Activated CD8-positive, alpha-beta memory T cell treated with anti-CD3 and anti-CD28 coated beads, Interleukin-2, amount 10 ng/mL, durations not matched to agents 7 days and 5 days (primary cell): ENCODE measurements around the gene DYNLT4. TPM values are rescaled to one million over a fixed set of nuclear protein-coding genes. Genes with fewer than 3 reads are reported as not detected.
"Not testable (repeated sequence)": the region's sequence is repeated elsewhere in the genome, so short reads cannot be mapped to it uniquely, and the experiment has no call there.

Experiments used
- ATAC-seq: fragments of 150-1000 bp; cut with Tn5 transposase; one replicate; pipeline ENCODE4 v1.10.0; 2021; ENCODE audit warnings: moderate library complexity
- CTCF ChIA-PET: fragments of 350-600 bp; sonication (Branson Sonifier 250); formaldehyde crosslinking; loops from one replicate; lab custom pipeline; 2021; ENCODE audit warnings: antibody characterized with exemption; lab: Charles Lee
- DNase-seq: peaks from one replicate; pipeline ENCODE4 v3.0.0-alpha.2; 2020
- H3K27ac Mint-ChIP-seq: one replicate; pipeline ENCODE4 v1.8.0; 2021; ENCODE audit warnings: mild to moderate bottlenecking, mixed read lengths
- H3K27me3 Mint-ChIP-seq: one replicate; pipeline ENCODE4 v1.8.0; 2021; ENCODE audit warnings: mixed read lengths
- H3K36me3 Mint-ChIP-seq: one replicate; pipeline ENCODE4 v1.8.0; 2021; ENCODE audit warnings: mild to moderate bottlenecking, mixed read lengths
- H3K4me1 Mint-ChIP-seq: one replicate; pipeline ENCODE4 v1.8.0; 2021; ENCODE audit warnings: mixed read lengths
- H3K4me3 Mint-ChIP-seq: one replicate; pipeline ENCODE4 v1.8.0; 2021; ENCODE audit warnings: mild to moderate bottlenecking, moderate library complexity, mixed read lengths
- H3K9me3 Mint-ChIP-seq: one replicate; pipeline ENCODE4 v1.8.0; 2022; ENCODE audit warnings: low read depth, mixed read lengths
- total RNA-seq, 2 experiments: library from RNA; stranded (reverse); gene quantifications; one replicate each; pipeline ENCODE4 v1.2.3, GENCODE V29; 2021

Gene DYNLT4
- total RNA-seq, 2 experiments from 2014 or later: 0.40 to 1.3 TPM

GRCh38 chr1:44838294-44838693 lies 31.1 kb upstream of the DYNLT4 start:
- H3K36me3 Mint-ChIP-seq, H3K4me3 Mint-ChIP-seq, H3K27ac Mint-ChIP-seq, DNase-seq, H3K9me3 Mint-ChIP-seq, ATAC-seq: not testable (repeated sequence)
- CTCF ChIA-PET: interaction anchor here (0.7 to 4.4 kb wide), 3 partner anchors 17 to 173 kb away, joined by 3 to 28 read pairs (median 4); partner anchors contain the start of genes HECTD3, PLK3 and UROD
- Mint-ChIP-seq H3K4me1 (peaks cover 13% of the 10 kb centered on the region), H3K27me3 (peaks cover 12% of the 10 kb centered on the region)

GRCh38 chr1:44835738-44836675 lies 28.9 kb upstream of the DYNLT4 start:
- H3K27me3 Mint-ChIP-seq: no peaks in the 10 kb centered on the region
- no peaks in the 10 kb centered on the region for H3K9me3 Mint-ChIP-seq
- H3K27ac Mint-ChIP-seq: peak overlapping the region; percentile 47
- H3K4me1 Mint-ChIP-seq: peaks cover 9% of the 10 kb centered on the region
- CTCF ChIA-PET: interaction anchor here (0.6 to 4.4 kb wide), 31 partner anchors 8 to 747 kb away, joined by 3 to 28 read pairs (median 4); partner anchors contain the start of genes EIF2B3, HECTD3, MUTYH and PLK3
- H3K36me3 Mint-ChIP-seq: no peaks in the 10 kb centered on the region
- DNase-seq: peak; percentile 94
- peak; percentile 97 for ATAC-seq
- no peak overlapping the region for H3K4me3 Mint-ChIP-seq

- no peaks in the 10 kb centered on the region for H3K27me3 Mint-ChIP-seq
- DNase-seq: no peak
- CTCF ChIA-PET: interaction anchor here (1.5 to 4.4 kb wide), 3 partner anchors 13 to 177 kb away, joined by 3 to 28 read pairs (median 19); partner anchors contain the start of genes HECTD3 and UROD
Observed at GRCh38 chr1:44834328-44834727, 27.2 kb upstream of the DYNLT4 start.

GRCh38 chr1:44832056-44832705 lies 25.0 kb upstream of the DYNLT4 start:
- H3K36me3 Mint-ChIP-seq: no peaks in the 10 kb centered on the region
- CTCF ChIA-PET: interaction anchor here (0.6 to 1.9 kb wide), 2 partner anchors 80 to 179 kb away, joined by 3 to 6 read pairs; partner anchors contain the start of gene HECTD3
- ATAC-seq (no peak), DNase-seq (no peak)
- no peak overlapping the region for H3K27ac Mint-ChIP-seq
- peaks cover 9% of the 10 kb centered on the region for H3K4me1 Mint-ChIP-seq
- no peak overlapping the region for H3K4me3 Mint-ChIP-seq
- H3K9me3 Mint-ChIP-seq: no peaks in the 10 kb centered on the region
- no peaks in the 10 kb centered on the region for H3K27me3 Mint-ChIP-seq

More at GRCh38 chr1:44834328-44834727, 27.2 kb upstream of the DYNLT4 start:
- Mint-ChIP-seq H3K4me1 (peaks cover 9% of the 10 kb centered on the region), H3K4me3 (no peak overlapping the region), H3K27ac (no peak overlapping the region), H3K36me3 (no peaks in the 10 kb centered on the region), H3K9me3 (no peaks in the 10 kb centered on the region)
- no peak for ATAC-seq

GRCh38 chr1:44831516-44831915 lies 24.4 kb upstream of the DYNLT4 start:
- H3K27me3 Mint-ChIP-seq: no peaks in the 10 kb centered on the region
- H3K9me3 Mint-ChIP-seq: no peaks in the 10 kb centered on the region
- CTCF ChIA-PET: interaction anchor here (1.9 kb wide), 2 partner anchors 31 to 179 kb away, joined by 6 to 7 read pairs; partner anchors contain the start of genes HECTD3 and PLK3
- H3K4me1 Mint-ChIP-seq: peaks cover 7% of the 10 kb centered on the region
- no peak overlapping the region for H3K27ac Mint-ChIP-seq
- DNase-seq (no peak), ATAC-seq (no peak)
- no peaks in the 10 kb centered on the region for H3K36me3 Mint-ChIP-seq
- H3K4me3 Mint-ChIP-seq: no peak overlapping the region

GRCh38 chr1:44830900-44831304 lies 23.8 kb upstream of the DYNLT4 start:
- no peak overlapping the region for H3K4me3 Mint-ChIP-seq
- no peaks in the 10 kb centered on the region for H3K36me3 Mint-ChIP-seq
- H3K4me1 Mint-ChIP-seq: peaks cover 4% of the 10 kb centered on the region
- ATAC-seq (no peak), DNase-seq (no peak)
- CTCF ChIA-PET: interaction anchor here (1.9 kb wide), 2 partner anchors 31 to 180 kb away, joined by 6 to 7 read pairs; partner anchors contain the start of genes HECTD3 and PLK3
- no peak overlapping the region for H3K27ac Mint-ChIP-seq
- no peaks in the 10 kb centered on the region for H3K27me3 Mint-ChIP-seq
- no peaks in the 10 kb centered on the region for H3K9me3 Mint-ChIP-seq

GRCh38 chr1:44829506-44830384 lies 22.6 kb upstream of the DYNLT4 start:
- Mint-ChIP-seq H3K4me3 (no peak overlapping the region), H3K9me3 (no peaks in the 10 kb centered on the region), H3K36me3 (no peaks in the 10 kb centered on the region), H3K4me1 (no peaks in the 10 kb centered on the region), H3K27me3 (no peaks in the 10 kb centered on the region), H3K27ac (no peak overlapping the region)
- DNase-seq (no peak), ATAC-seq (no peak)
- CTCF ChIA-PET: interaction anchor here (1.4 to 1.9 kb wide), 2 partner anchors 13 to 29 kb away, joined by 3 to 7 read pairs; partner anchors contain the start of genes PLK3 and PTCH2

GRCh38 chr1:44828841-44829440 lies 21.8 kb upstream of the DYNLT4 start:
- no peaks in the 10 kb centered on the region for H3K27me3 Mint-ChIP-seq
- no peaks in the 10 kb centered on the region for H3K9me3 Mint-ChIP-seq
- CTCF ChIA-PET: interaction anchor here (1.4 kb wide), 1 partner anchor 14 kb away, joined by 3 read pairs; the partner anchor contains the start of gene PTCH2

GRCh38 chr1:44828003-44828651 lies 21.0 kb upstream of the DYNLT4 start:
- ATAC-seq: no peak
- Mint-ChIP-seq H3K4me3 (no peak overlapping the region), H3K27ac (no peak overlapping the region), H3K36me3 (no peaks in the 10 kb centered on the region), H3K27me3 (no peaks in the 10 kb centered on the region), H3K9me3 (no peaks in the 10 kb centered on the region), H3K4me1 (no peaks in the 10 kb centered on the region)
- CTCF ChIA-PET: interaction anchor here (1.2 kb wide), 1 partner anchor 8 kb away, joined by 3 read pairs; no protein-coding TSS in a partner anchor
- no peak for DNase-seq

More at GRCh38 chr1:44828841-44829440, 21.8 kb upstream of the DYNLT4 start:
- Mint-ChIP-seq H3K4me1 (no peaks in the 10 kb centered on the region), H3K4me3 (no peak overlapping the region), H3K27ac (no peak overlapping the region), H3K36me3 (no peaks in the 10 kb centered on the region)
- ATAC-seq (no peak), DNase-seq (no peak)

GRCh38 chr1:44827197-44828002 lies 20.2 kb upstream of the DYNLT4 start:
- Mint-ChIP-seq H3K27me3 (no peaks in the 10 kb centered on the region), H3K36me3 (no peaks in the 10 kb centered on the region), H3K27ac (no peak overlapping the region), H3K9me3 (no peaks in the 10 kb centered on the region), H3K4me3 (no peak overlapping the region), H3K4me1 (peaks cover 5% of the 10 kb centered on the region)
- CTCF ChIA-PET: interaction anchor here (1.0 to 1.9 kb wide), 3 partner anchors 8 to 96 kb away, joined by 3 to 4 read pairs (median 3); partner anchors contain the start of gene RNU5D-1
- ATAC-seq (no peak), DNase-seq (no peak)
